PC-3 (cell line): ENCODE results near the gene IQSEC1. TPM values are rescaled to one million over a fixed set of nuclear protein-coding genes. Genes with fewer than 3 reads are reported as not detected.

Experiments used
- ATAC-seq: fragments of 200-7000 bp; cut with Tn5 transposase; 2 replicates; pipeline ENCODE4 v1.9.1; 2020; ENCODE audit warnings: mild to moderate bottlenecking, moderate library complexity
- BruUV-seq: library from RNA; stranded (reverse); fragments of 400-500 nt; replicated peaks from 2 replicates; lab custom pipeline; 2021; lab: Mats Ljungman, UMichigan
- CTCF ChIA-PET: fragments of 300-600 bp; sonication (Branson Sonifier 250); formaldehyde crosslinking; loops from one replicate; lab custom pipeline; 2022; ENCODE audit warnings: antibody characterized with exemption; lab: Charles Lee
- POLR2A ChIA-PET: fragments of 300-600 bp; sonication (Branson Sonifier 250); formaldehyde crosslinking; loops from one replicate; lab custom pipeline; 2022; ENCODE audit warnings: antibody characterized with exemption; ENCODE audit not compliant: unreplicated experiment; lab: Charles Lee
- DNase-seq: peaks from one replicate; pipeline ENCODE4 v3.0.0-alpha.2; 2015
- H2AFZ ChIP-seq: fragments of 300-600 bp; sonication (generic); 2 replicates; pipeline ENCODE4 v1.6.0; 2016; ENCODE audit warnings: antibody characterized with exemption, low read length
- H3F3A ChIP-seq: fragments of 300-600 bp; sonication (generic); one replicate; pipeline ENCODE4 v1.6.0; 2017; ENCODE audit warnings: antibody characterized with exemption, low read length, control low read depth, mild to moderate bottlenecking; ENCODE audit not compliant: unreplicated experiment
- H3K27ac ChIP-seq: fragments of 300-600 bp; sonication (generic); 2 replicates; pipeline ENCODE4 v1.5.1; 2016; ENCODE audit warnings: mild to moderate bottlenecking, low read length
- H3K27me3 ChIP-seq: fragments of 300-600 bp; sonication (generic); 2 replicates; pipeline ENCODE4 v1.6.1; 2016; ENCODE audit warnings: low read length, mixed read lengths
- H3K36me3 ChIP-seq: fragments of 300-600 bp; sonication (generic); 2 replicates; pipeline ENCODE4 v1.6.1; 2016; ENCODE audit warnings: low read depth, mixed run types, low read length, mixed read lengths
- H3K4me1 ChIP-seq: fragments of 300-600 bp; sonication (generic); 2 replicates; pipeline ENCODE4 v1.5.1; 2016; ENCODE audit warnings: low read length; ENCODE audit not compliant: insufficient read depth
- H3K4me2 ChIP-seq: fragments of 300-600 bp; sonication (generic); 2 replicates; pipeline ENCODE4 v1.6.0; 2016; ENCODE audit warnings: low read length
- H3K4me3 ChIP-seq: fragments of 300-600 bp; sonication (generic); 2 replicates; pipeline ENCODE4 v1.5.1; 2016; ENCODE audit warnings: mild to moderate bottlenecking, low read length, mixed read lengths
- H3K79me2 ChIP-seq: fragments of 300-600 bp; sonication (generic); 2 replicates; pipeline ENCODE4 v1.6.1; 2017; ENCODE audit warnings: low read length, mixed read lengths
- H3K9ac ChIP-seq: fragments of 300-600 bp; sonication (generic); 2 replicates; pipeline ENCODE4 v1.6.0; 2016; ENCODE audit warnings: mild to moderate bottlenecking, low read length
- H3K9me2 ChIP-seq: fragments of 300-600 bp; sonication (generic); replicated peaks from 2 replicates; pipeline ENCODE4 v1.6.1; 2016; ENCODE audit warnings: mixed run types, low read length, mixed read lengths
- H3K9me3 ChIP-seq: fragments of 300-600 bp; sonication (generic); 2 replicates; pipeline ENCODE4 v1.6.1; 2016; ENCODE audit warnings: low read length, mixed read lengths
- H4K20me1 ChIP-seq: fragments of 300-600 bp; sonication (generic); 2 replicates; pipeline ENCODE4 v1.6.1; 2016; ENCODE audit warnings: low read length, mixed read lengths
- EZH2 ChIP-seq: fragments of 300-600 bp; sonication (generic); IDR thresholded peaks from one replicate; pipeline ENCODE4 v1.6.1; 2017; ENCODE audit warnings: antibody characterized with exemption, mild to moderate bottlenecking, low read length; ENCODE audit not compliant: unreplicated experiment
- EZH2phosphoT487 ChIP-seq: fragments of 300-600 bp; sonication (generic); IDR thresholded peaks from 2 replicates; pipeline ENCODE4 v1.6.1; 2018; ENCODE audit warnings: mild to moderate bottlenecking, antibody characterized with exemption, low read length, borderline replicate concordance
- intact Hi-C: fragments of 100-400 bp; cut with micrococcal nuclease; formaldehyde crosslinking; loops from 2 replicates; pipeline ENCODE4 v1.9.0; 2023
- total RNA-seq: library from RNA; depleted of rRNA; stranded (reverse); fragments of >200 nt; gene quantifications from 2 replicates; pipeline ENCODE4 v1.2.3, GENCODE V29; 2014
- TF ChIP-seq, protein P1 (sequence below): fragments of 300-600 bp; sonication (generic); conservative IDR thresholded peaks from 2 replicates; pipeline ENCODE4 v1.5.1; 2017; ENCODE audit warnings: antibody characterized with exemption, low read depth, mild to moderate bottlenecking, low read length

The IQSEC1 gene
- total RNA-seq, 1 experiment from 2014 or later: 37.9 TPM

DNA sequence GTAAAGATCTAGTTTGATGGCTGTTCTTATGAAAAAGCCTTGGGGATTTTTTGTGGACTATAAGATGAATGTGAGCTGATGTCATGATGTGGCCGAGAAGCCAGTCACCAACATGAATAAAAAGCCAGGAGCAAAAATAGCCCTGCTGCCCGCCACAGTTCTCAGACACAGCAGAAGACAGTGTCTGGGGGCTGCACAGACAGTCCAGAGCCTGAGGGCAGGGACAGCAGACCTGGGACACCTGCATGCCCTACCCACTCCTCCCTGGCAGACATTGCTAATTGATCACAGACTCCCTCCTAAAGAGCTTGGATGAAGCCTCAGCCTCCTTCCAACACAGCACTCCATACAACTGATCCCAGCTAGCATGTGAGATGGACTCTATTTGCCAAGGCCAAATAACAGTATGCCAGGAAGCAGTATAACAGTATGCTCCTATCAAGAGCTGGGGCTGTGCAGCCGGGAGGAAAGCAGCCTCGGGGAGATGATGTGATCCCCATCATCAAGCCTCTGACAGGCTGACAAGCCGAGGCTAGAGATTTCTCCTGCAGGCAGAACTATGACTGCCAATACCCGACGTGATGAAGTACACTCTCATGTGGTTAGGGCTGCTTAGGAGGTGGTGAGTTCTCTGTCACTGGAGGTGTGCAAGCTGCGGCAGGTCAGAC is 126.4 kb downstream of the IQSEC1 start:
- H3K27ac ChIP-seq: no peak overlapping the region
- no peak for TF ChIP-seq EZH2phosphoT487
- TF ChIP-seq, protein P1, sequence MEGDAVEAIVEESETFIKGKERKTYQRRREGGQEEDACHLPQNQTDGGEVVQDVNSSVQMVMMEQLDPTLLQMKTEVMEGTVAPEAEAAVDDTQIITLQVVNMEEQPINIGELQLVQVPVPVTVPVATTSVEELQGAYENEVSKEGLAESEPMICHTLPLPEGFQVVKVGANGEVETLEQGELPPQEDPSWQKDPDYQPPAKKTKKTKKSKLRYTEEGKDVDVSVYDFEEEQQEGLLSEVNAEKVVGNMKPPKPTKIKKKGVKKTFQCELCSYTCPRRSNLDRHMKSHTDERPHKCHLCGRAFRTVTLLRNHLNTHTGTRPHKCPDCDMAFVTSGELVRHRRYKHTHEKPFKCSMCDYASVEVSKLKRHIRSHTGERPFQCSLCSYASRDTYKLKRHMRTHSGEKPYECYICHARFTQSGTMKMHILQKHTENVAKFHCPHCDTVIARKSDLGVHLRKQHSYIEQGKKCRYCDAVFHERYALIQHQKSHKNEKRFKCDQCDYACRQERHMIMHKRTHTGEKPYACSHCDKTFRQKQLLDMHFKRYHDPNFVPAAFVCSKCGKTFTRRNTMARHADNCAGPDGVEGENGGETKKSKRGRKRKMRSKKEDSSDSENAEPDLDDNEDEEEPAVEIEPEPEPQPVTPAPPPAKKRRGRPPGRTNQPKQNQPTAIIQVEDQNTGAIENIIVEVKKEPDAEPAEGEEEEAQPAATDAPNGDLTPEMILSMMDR: no peak
- TF ChIP-seq EZH2: no peak
- H3K9ac ChIP-seq: no peak overlapping the region
- BruUV-seq: no TSS peak
- H4K20me1 ChIP-seq: peaks cover 22% of the 10 kb centered on the region; the same call in 1 of the 2 replicates
- no peaks in the 10 kb centered on the region for H3K9me2 ChIP-seq
- H3F3A ChIP-seq: no peaks in the 10 kb centered on the region
- no peaks in the 10 kb centered on the region for H3K36me3 ChIP-seq
- no peak overlapping the region for H3K4me3 ChIP-seq
- no peaks in the 10 kb centered on the region for H3K27me3 ChIP-seq
- CTCF ChIA-PET: no interaction called here
- intact Hi-C loops: no loop called here
- no peak for ATAC-seq
- H3K79me2 ChIP-seq: peaks cover 9% of the 10 kb centered on the region; the same call in 1 of the 2 replicates
- POLR2A ChIA-PET: no interaction called here
- no peaks in the 10 kb centered on the region for H3K9me3 ChIP-seq
- peaks cover 16% of the 10 kb centered on the region for H3K4me1 ChIP-seq
- no peak for DNase-seq
- no peak overlapping the region for H2AFZ ChIP-seq
- no peak overlapping the region for H3K4me2 ChIP-seq

- CTCF ChIA-PET: no interaction called here
- peaks cover 9% of the 10 kb centered on the region; the same call in 1 of the 2 replicates for H3K79me2 ChIP-seq
These were observed 127.0 kb downstream of the IQSEC1 start for GRCh38 chr3:12946251-12946648.

More at GRCh38 chr3:12946251-12946648, 127.0 kb downstream of the IQSEC1 start:
- Histone ChIP-seq H3K4me3 (no peak overlapping the region), H3K4me1 (peaks cover 16% of the 10 kb centered on the region), H3K27me3 (no peaks in the 10 kb centered on the region), H3K9me3 (no peaks in the 10 kb centered on the region), H3K9ac (no peak overlapping the region), H3F3A (no peaks in the 10 kb centered on the region), H2AFZ (no peak overlapping the region), H3K4me2 (no peak overlapping the region), H3K9me2 (no peaks in the 10 kb centered on the region), H4K20me1 (peaks cover 22% of the 10 kb centered on the region; the same call in 1 of the 2 replicates), H3K36me3 (no peaks in the 10 kb centered on the region), H3K27ac (no peak overlapping the region)
- POLR2A ChIA-PET: no interaction called here
- no peak for ATAC-seq
- TF ChIP-seq, protein P1: no peak
- TF ChIP-seq EZH2 (no peak), EZH2phosphoT487 (no peak)
- no peak for DNase-seq
- BruUV-seq: no TSS peak
- intact Hi-C loops: no loop called here
